GM18873 (cell line): Measurements from ENCODE around the gene NRP1.

Experiments
- ATAC-seq: cut with Tn5 transposase; IDR thresholded peaks from one replicate; pipeline ENCODE4 v1.9.1; 2021; ENCODE audit warnings: mild to moderate bottlenecking, moderate library complexity, moderate number of reproducible peaks; ENCODE audit not compliant: unreplicated experiment, low FRiP score

NRP1 gene

GRCh38 chr10:33242931-33243330, 91.5 kb downstream of the NRP1 start:
- no peak for ATAC-seq

GRCh38 chr10:33241351-33241750, 93.1 kb downstream of the NRP1 start:
- no peak for ATAC-seq

GRCh38 chr10:33240931-33241330, 93.5 kb downstream of the NRP1 start:
- no peak for ATAC-seq

- no peak for ATAC-seq
Measured at GRCh38 chr10:33240258-33240657, 94.2 kb downstream of the NRP1 start.

GRCh38 chr10:33239257-33239656, 95.2 kb downstream of the NRP1 start:
- no peak for ATAC-seq

- no peak for ATAC-seq
Measured at GRCh38 chr10:33238643-33239042, 95.8 kb downstream of the NRP1 start.

- ATAC-seq = no peak
Measured at GRCh38 chr10:33237736-33238624, 96.5 kb downstream of the NRP1 start.

GRCh38 chr10:33236916-33237315, 97.6 kb downstream of the NRP1 start:
- ATAC-seq = no peak

- no peak for ATAC-seq
Measured at GRCh38 chr10:33235951-33236350, 98.5 kb downstream of the NRP1 start.

GRCh38 chr10:33235251-33235884, 99.1 kb downstream of the NRP1 start:
- no peak for ATAC-seq

- no peak for ATAC-seq
Measured at GRCh38 chr10:33234831-33235237, 99.6 kb downstream of the NRP1 start.

GRCh38 chr10:33233635-33234034, 100.8 kb downstream of the NRP1 start:
- ATAC-seq = no peak

GRCh38 chr10:33233221-33233620, 101.2 kb downstream of the NRP1 start:
- ATAC-seq = no peak

GRCh38 chr10:33231621-33232350, 102.7 kb downstream of the NRP1 start:
- no peak for ATAC-seq

- no peak for ATAC-seq
Measured at GRCh38 chr10:33229949-33230267, 104.6 kb downstream of the NRP1 start.

GRCh38 chr10:33229252-33229948, 105.1 kb downstream of the NRP1 start:
- no peak for ATAC-seq

- no peak for ATAC-seq
Measured at GRCh38 chr10:33228426-33228825, 106.0 kb downstream of the NRP1 start.

GRCh38 chr10:33227489-33227888, 107.0 kb downstream of the NRP1 start:
- no peak for ATAC-seq

- ATAC-seq = no peak
Measured at GRCh38 chr10:33224251-33224965, 110.1 kb downstream of the NRP1 start.

- ATAC-seq = no peak
Measured at GRCh38 chr10:33223326-33224000, 111.0 kb downstream of the NRP1 start.
